ENCODE results near the gene VPS25.
"Not testable (repeated sequence)": the region's sequence is repeated elsewhere in the genome, so short reads cannot be mapped to it uniquely, and the experiment has no call there.

VPS25 gene

GRCh38 chr17:42769964-42770363 is 3.3 kb upstream of the VPS25 start:
- not testable (repeated sequence) for DNase-seq

DNA sequence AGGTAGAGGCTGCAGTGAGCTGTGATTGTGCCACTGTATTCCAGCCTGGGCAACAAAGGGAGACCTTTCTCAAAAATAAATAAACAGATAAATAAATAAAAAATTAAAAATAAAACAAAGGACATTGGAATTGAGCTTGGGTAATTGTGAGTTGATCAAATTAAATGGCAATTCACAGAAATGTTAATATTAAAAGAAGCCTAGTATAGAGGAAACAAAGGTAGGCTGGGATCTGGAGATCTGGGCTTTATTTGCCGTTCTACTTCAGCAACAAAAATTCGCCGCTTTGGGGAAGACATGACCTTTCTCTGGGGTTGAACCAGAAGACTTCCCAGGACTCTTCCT is 332 bp upstream of the VPS25 start:
- DNase-seq, result no peak

DNA sequence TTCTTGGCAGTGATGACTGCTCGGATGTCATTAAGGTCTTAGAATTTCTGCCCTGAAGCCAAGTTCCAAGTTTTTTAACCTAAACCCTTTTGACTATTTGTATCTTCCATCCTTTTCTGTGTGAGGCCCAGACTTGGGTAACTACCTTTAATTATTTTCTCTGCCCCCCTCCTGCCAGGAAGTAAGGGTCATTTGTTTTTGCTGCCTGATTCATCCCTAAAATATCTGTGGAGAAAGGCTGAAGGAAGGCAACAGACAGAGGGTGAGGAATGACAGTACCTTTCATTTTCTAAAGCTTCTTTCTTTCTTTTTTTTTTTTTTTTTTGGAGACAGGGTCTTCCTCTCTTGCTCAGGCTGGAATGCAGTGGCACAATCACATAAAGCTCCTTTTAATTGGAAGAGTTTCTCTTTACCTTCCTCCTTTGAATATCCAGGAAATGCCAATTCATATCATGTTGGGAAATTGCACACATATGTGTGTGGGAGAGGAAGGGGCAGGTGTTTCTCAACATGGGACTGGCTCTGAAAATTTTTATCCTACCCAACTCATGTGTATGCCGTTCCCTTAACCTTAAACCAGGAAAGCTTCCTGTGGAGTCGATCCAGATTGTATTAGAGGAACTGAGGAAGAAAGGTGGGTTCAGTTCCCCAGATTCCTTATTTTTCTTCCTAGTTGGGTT is 957 bp downstream of the VPS25 start:
- no peak for DNase-seq

GRCh38 chr17:42775534-42776098 is 2.4 kb downstream of the VPS25 start:
- DNase-seq, result no peak

DNA sequence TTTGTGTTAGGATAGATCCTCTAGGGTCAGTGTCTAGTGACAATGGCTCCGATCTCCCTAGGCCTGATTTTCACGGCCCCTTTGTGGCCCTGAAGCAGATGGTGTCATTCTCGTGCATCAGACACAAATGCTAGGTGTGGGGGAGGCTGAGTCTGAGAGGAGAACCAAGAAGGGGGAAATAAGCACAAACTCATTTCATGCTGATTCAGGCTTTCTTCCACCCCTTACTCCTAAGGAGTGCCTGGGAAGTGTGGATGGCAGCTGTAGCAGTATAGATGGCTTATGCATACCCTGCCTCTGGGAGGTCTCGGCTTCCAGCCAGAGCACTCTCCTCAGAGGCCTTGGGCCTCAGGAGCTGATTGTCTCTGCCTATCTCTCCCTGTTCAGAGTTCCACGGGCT is 5.3 kb downstream of the VPS25 start:
- no peak for DNase-seq

DNA sequence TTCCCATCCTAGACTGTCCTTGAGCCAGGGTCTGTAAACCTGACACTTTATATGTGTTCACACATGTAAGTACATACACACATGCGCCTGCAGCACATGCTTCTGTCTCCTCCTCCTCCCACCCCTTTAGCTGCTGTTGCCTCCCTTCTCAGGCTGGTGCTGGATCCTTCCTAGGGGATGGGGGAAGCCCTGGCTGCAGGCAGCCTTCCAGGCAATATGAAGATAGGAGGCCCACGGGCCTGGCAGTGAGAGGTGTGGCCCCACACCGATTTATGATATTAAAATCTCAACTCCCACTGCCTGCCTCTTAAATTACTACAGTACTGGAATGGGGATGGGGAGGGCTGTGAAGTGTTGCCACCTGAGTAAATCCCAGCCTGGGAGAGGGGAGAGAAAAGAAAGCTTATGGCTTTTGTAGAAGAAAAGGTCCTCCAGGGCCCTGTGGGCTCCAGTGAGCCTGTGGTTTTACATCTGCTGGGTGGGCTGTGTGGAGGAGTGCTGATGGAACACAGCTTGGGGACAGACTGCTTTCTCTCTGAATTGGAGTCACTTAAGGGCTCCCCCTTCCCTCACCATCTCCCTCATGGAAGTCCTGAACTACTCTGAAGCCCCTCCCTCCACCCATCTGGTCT is 6.2 kb downstream of the VPS25 start:
- DNase-seq, result no peak

GRCh38 chr17:42779936-42780850 is 6.9 kb downstream of the VPS25 start, which contains the start of gene WNK4:
WNK4 (plus strand) TSS chr17:42780610; CDS start chr17:42780699, 89 bp downstream.
- no peak for DNase-seq

GRCh38 chr17:42780851-42781638 is 7.8 kb downstream of the VPS25 start:
- DNase-seq, result no peak

DNA sequence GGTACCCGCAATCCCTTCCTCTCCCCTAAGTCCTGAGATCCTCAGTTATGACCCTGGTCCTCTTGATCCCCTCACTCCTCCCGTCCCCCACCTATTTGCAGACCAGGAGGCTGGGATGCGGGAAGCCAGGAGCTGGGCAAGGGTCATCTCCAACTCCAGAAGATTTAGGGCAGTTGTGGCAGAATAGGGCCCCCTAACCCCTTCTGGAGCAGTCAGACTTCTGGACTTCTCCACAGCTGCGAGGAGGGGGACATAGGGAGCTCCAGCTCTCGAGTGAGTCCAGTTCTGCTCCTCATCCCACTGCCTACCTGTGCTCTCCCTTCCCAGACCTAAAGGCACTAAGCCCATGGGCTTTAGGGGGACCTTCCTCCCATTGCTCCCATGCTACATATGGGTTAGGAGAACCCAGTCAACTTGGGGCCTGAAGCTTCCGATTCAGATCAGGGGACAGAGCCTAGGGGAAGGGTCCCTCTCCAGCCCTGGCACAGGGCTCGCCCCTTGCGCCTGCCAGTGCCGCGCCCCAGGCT is 8.5 kb downstream of the VPS25 start:
- no peak for DNase-seq

DNA sequence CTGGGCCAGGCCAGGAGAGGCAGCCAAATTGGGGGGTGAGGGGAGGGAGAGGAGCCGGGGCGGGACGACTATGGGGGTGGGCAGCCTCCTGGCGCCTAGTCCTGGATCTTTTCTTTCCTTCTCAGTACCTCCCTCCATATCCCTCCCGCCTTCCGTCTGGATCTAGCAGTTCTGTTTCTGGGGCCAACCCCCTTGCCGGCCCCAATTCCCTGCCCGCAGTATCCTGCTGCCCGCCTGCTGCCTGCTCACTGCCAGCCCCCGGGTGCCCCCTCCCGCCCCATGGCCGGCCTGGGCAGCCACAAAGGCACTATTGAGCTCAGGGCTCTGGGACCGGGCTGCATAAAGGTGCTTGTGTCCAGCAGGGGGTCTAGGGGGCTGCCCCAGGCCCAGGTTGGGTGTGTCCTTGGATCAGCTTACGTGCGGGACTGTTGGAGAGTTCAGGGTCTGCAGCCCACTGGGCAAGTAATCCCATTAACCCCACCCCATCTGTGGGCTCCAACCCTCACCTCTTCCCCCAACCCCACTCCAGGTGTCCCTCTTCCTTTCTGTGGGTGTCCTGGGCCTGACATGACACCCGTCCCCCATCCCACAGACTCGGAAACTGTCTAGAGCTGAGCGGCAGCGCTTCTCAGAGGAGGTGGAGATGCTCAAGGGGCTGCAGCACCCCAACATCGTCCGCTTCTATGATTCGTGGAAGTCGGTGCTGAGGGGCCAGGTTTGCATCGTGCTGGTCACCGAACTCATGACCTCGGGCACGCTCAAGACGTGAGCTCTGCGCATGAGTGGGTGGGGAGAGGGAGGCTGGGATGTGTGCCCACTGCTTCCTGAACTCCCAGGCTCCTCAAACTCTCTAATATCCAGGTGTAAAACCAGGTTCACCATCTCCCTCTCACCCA is 9.2 kb downstream of the VPS25 start:
- DNase-seq, result no peak

GRCh38 chr17:42783062-42783790 is 10.0 kb downstream of the VPS25 start:
- DNase-seq, result no peak

DNA sequence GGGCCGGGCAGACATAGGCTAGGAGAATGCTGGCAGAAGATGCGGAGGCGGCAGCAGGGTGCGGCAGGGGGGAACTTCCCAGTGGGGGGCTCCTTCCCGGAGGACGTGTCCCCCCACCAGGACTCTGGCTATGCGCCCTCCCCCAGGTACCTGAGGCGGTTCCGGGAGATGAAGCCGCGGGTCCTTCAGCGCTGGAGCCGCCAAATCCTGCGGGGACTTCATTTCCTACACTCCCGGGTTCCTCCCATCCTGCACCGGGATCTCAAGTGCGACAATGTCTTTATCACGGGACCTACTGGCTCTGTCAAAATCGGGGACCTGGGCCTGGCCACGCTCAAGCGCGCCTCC is 10.5 kb downstream of the VPS25 start:
- DNase-seq, result no peak

DNA sequence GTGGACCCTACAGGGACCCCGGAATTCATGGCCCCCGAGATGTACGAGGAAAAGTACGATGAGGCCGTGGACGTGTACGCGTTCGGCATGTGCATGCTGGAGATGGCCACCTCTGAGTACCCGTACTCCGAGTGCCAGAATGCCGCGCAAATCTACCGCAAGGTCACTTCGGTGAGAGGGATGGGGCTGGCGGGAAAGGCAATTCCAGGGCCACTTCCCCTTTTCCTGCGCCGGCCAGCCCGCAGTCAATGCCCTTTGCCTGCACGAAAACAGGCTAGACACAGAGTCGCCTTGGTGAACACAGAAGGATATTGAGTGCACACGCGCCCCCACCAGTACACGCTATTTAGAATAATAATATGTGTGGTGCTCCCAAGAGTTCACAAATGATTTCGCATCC is 11.2 kb downstream of the VPS25 start:
- DNase-seq, result no peak

GRCh38 chr17:42784811-42785592 is 11.8 kb downstream of the VPS25 start:
- DNase-seq, result no peak

- DNase-seq, result no peak
Observed at GRCh38 chr17:42787266-42787665, 14.0 kb downstream of the VPS25 start.

DNA sequence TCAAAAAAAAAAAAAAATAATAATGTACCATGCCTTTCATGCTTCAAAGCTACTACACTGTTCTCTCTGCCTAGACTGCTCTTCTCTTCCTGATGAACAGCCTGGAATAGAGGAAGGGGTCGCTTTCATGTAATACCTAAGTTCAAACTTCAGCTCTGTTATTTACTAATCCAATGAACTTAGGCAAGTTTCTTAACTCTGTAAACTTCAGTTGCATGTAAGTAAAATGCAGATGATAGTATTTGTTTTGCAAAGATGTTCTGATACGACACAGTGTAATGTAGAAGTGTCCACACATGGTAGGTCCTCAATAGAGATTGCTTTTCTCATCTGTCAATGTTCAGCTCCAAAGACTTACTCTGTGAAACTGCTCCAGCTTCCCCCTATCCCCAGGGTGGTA is 18.7 kb downstream of the VPS25 start:
- no peak for DNase-seq

- DNase-seq, result no peak
Observed at GRCh38 chr17:42792545-42792944, 19.3 kb downstream of the VPS25 start.

DNA sequence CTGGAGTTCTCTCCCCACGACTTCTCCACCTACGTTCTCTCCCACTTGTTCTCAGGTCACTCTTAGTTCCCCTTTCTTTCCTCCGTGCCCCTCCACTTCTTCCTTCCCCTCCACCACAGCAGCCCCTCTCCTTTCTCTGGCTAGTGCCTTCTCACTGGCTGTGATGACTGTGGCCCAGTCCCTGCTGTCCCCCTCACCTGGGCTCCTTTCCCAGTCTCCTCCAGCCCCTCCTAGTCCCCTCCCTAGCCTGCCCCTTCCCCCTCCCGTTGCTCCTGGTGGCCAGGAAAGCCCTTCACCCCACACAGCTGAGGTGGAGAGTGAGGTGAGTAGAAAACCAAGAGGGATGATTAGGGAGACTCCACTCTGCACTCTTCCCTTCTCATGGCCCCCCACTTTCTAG is 21.8 kb downstream of the VPS25 start:
- no peak for DNase-seq

DNA sequence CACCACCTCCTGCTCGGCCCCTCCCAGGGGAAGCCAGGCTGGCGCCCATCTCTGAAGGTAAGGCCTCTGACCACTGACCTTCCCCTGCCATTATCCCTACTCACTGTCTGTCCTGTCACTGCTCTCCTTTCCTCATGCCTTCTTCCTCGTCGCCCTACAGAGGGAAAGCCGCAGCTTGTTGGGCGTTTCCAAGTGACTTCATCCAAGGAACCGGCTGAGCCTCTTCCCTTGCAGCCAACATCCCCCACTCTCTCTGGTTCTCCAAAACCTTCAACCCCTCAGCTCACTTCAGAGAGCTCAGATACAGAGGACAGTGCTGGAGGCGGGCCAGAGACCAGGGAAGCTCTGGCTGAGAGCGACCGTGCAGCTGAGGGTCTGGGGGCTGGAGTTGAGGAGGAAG is 22.2 kb downstream of the VPS25 start:
- no peak for DNase-seq

Data from NK-92 treated with Interleukin-12 subunit alpha and Interleukin-12 subunit beta, amount 100 ng/mL, for 24 hours (cell line).